BJ (cell line): ENCODE measurements around the gene ARL8A. TPM values are rescaled to one million over a fixed set of nuclear protein-coding genes. Genes with fewer than 3 reads are reported as not detected.

Experiments used
- CTCF ChIA-PET: fragments of 350-600 bp; formaldehyde crosslinking; extraction: SDS; loops from one replicate; lab custom pipeline; 2021; ENCODE audit warnings: antibody characterized with exemption, inconsistent platforms; lab: Yijun Ruan, JAX
- POLR2A ChIA-PET: fragments of 300-600 bp; sonication (Branson Sonifier 250); formaldehyde crosslinking; extraction: SDS; loops from one replicate; lab custom pipeline; 2021; ENCODE audit warnings: antibody characterized with exemption; lab: Charles Lee
- DNase-seq: peaks from one replicate; pipeline ENCODE4 v3.0.0-alpha.2; 2011; ENCODE audit warnings: low read depth
- H3K27me3 ChIP-seq: 2 replicates; pipeline ENCODE4 v1.6.0; 2011; ENCODE audit warnings: low read length; ENCODE audit not compliant: control insufficient read depth, insufficient read depth
- H3K36me3 ChIP-seq: 2 replicates; pipeline ENCODE4 v1.5.1; 2011; ENCODE audit warnings: low read length; ENCODE audit not compliant: control insufficient read depth, insufficient read depth
- H3K4me3 ChIP-seq: 2 replicates; pipeline ENCODE4 v1.5.1; 2011; ENCODE audit warnings: low read depth, mild to moderate bottlenecking, control low read depth, low read length
- polyA plus RNA-seq: library from polyadenylated mRNA; depleted of rRNA; stranded (reverse); fragments of >200 nt; gene quantifications from 2 replicates; pipeline ENCODE4 v1.2.3, GENCODE V29; 2011
- TF ChIP-seq, protein P1 (sequence below): IDR thresholded peaks from 2 replicates; pipeline ENCODE4 v1.5.1; 2011; ENCODE audit warnings: low read depth, mild to moderate bottlenecking, control low read depth, inconsistent platforms, low read length, moderate library complexity; ENCODE audit not compliant: insufficient read depth

Gene ARL8A
- polyA plus RNA-seq, 1 experiment: 76.6 TPM

DNA sequence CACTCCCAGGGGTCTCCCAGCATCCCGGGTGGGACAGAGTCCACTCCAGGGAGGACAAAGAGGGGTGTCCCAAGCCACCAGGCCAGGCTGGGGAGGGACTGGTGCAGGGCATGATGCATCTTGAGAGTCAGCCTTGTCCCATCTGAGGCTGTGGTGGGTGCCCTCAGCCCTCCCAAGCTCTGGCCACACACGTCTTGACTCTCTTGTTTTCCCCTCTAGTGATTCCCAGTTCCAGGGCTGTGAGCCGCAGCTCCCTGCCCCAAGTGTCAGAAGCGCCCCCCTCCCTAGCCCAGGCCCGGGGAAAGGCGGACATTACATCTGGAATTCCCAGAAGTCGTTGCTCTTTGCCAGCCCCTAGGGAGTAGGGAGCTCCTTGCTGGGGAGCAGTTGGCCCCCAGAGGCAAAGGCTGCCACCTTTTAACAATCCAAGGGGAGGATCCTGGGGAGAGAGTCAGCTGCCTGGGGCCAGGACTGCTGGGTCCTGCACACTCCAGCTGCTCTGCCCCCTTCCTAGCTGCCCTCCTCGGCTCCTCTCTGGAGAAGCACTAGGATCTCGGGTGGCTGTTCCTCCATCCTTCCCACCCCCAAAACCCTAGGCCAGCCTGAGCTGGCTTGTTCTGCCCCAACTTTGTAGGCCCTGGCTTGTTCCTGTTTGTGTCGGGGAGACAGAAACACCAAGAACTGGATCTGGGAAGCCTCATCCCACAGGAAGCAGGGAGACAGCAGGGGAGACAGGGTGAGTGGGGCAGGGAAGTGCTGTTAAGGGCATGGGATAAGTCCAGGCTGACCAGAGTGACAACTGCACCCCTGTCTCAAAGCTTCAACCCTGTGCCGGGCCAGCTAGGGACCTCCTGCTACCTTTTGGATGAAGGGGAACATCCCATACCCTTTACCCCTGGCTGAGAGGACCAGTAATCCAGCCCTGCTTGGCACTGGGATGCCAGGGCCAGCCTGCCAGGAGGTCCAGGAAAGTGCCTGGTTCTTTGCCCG, 19.0 kb upstream of the ARL8A start:
- CTCF ChIA-PET: interaction anchor here (1.2 to 1.4 kb wide), 2 partner anchors 9 to 556 kb away, joined by 5 to 6 read pairs; no protein-coding TSS in a partner anchor

GRCh38 chr1:202162418-202163280, 18.1 kb upstream of the ARL8A start:
- POLR2A ChIA-PET: no interaction called here
- no peak for DNase-seq
- Histone ChIP-seq H3K27me3 (peaks cover 6% of the 10 kb centered on the region; the same call in 1 of the 2 replicates), H3K36me3 (no peaks in the 10 kb centered on the region), H3K4me3 (no peak overlapping the region)
- CTCF ChIA-PET: interaction anchor here (1.1 to 1.4 kb wide), 3 partner anchors 8 to 557 kb away, joined by 3 to 6 read pairs (median 5); no protein-coding TSS in a partner anchor
- TF ChIP-seq, protein P1, sequence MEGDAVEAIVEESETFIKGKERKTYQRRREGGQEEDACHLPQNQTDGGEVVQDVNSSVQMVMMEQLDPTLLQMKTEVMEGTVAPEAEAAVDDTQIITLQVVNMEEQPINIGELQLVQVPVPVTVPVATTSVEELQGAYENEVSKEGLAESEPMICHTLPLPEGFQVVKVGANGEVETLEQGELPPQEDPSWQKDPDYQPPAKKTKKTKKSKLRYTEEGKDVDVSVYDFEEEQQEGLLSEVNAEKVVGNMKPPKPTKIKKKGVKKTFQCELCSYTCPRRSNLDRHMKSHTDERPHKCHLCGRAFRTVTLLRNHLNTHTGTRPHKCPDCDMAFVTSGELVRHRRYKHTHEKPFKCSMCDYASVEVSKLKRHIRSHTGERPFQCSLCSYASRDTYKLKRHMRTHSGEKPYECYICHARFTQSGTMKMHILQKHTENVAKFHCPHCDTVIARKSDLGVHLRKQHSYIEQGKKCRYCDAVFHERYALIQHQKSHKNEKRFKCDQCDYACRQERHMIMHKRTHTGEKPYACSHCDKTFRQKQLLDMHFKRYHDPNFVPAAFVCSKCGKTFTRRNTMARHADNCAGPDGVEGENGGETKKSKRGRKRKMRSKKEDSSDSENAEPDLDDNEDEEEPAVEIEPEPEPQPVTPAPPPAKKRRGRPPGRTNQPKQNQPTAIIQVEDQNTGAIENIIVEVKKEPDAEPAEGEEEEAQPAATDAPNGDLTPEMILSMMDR: no peak

More for the DNA sequence above, 19.0 kb upstream of the ARL8A start:
- TF ChIP-seq, protein P1: no peak
- peaks cover 6% of the 10 kb centered on the region; the same call in 1 of the 2 replicates for H3K27me3 ChIP-seq
- POLR2A ChIA-PET: no interaction called here
- H3K4me3 ChIP-seq: no peak overlapping the region
- H3K36me3 ChIP-seq: no peaks in the 10 kb centered on the region
- DNase-seq: no peak

DNA sequence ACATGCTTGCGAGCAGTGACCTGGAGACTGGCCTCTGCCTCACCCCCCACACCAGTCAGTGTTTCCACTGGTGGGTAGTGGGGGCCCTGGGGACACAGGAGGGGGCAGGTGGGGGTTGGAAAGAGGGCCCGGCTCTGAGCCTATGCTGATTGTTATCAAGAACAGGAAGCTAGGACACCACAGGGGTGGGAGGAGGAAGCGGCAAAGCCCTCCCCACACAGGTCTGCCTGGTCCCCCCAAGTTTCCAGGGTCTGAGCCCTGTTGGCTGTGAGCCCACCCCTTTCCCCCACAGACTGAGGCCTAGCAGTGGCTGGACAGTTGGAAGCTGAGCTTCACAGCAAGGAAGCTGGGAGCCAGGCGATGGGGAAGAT, 17.5 kb upstream of the ARL8A start:
- CTCF ChIA-PET: interaction anchor here (1.1 kb wide), 1 partner anchor 23 kb away, joined by 3 read pairs; no protein-coding TSS in a partner anchor
- H3K36me3 ChIP-seq: no peaks in the 10 kb centered on the region
- peaks cover 6% of the 10 kb centered on the region; the same call in 1 of the 2 replicates for H3K27me3 ChIP-seq
- DNase-seq: no peak
- H3K4me3 ChIP-seq: no peak overlapping the region
- TF ChIP-seq, protein P1: no peak
- POLR2A ChIA-PET: no interaction called here

GRCh38 chr1:202161151-202162046, 16.9 kb upstream of the ARL8A start:
- peaks cover 6% of the 10 kb centered on the region; the same call in 1 of the 2 replicates for H3K27me3 ChIP-seq
- TF ChIP-seq, protein P1: no peak
- no peak overlapping the region for H3K4me3 ChIP-seq
- DNase-seq: no peak
- no peaks in the 10 kb centered on the region for H3K36me3 ChIP-seq
- ChIA-PET POLR2A (no interaction called here), CTCF (interaction anchor here (1.1 kb wide), 1 partner anchor 24 kb away, joined by 3 read pairs; no protein-coding TSS in a partner anchor)
